Stimulated activated CD4-positive, alpha-beta T cell treated with anti-CD3 and anti-CD28 coated beads, Interleukin-15, amount 100 ng/mL, for 48 hours (primary cell): ENCODE measurements around the gene C16orf86.

ENCODE experiments used
- DNase-seq, 2 donors: peaks; one replicate each; pipeline ENCODE4 v3.0.0-alpha.2; 2020; ENCODE audit warnings: low read depth in 2 of 2

The C16orf86 gene

DNA sequence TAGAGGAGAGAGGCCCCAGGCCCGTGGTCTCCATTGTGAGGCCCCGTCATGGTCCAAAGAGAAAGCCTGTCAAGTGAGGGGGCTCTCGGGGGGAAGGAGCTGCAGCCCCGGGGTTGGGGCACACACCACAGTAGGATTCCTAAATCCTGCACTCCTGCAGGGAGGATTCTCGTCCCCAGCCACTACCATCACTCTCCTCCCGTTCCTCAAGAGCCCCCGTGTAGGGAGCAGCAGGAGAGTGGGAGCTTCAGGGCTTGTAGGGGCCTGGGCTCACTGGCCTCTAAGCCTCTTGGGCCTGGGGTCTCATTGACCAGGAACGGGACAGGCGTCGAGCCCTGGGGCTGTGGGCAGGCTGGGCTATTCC, 821 bp downstream of the C16orf86 start:
- DNase-seq: no peak

- peak; percentile 77 to 80 for DNase-seq
Observed at GRCh38 chr16:67667817-67668494, 1.3 kb downstream of the C16orf86 start.

- DNase-seq: no peak
Observed at GRCh38 chr16:67668495-67669157, 2.0 kb downstream of the C16orf86 start.

- DNase-seq: no peak
Observed at GRCh38 chr16:67669499-67670101, 3.0 kb downstream of the C16orf86 start.

DNA sequence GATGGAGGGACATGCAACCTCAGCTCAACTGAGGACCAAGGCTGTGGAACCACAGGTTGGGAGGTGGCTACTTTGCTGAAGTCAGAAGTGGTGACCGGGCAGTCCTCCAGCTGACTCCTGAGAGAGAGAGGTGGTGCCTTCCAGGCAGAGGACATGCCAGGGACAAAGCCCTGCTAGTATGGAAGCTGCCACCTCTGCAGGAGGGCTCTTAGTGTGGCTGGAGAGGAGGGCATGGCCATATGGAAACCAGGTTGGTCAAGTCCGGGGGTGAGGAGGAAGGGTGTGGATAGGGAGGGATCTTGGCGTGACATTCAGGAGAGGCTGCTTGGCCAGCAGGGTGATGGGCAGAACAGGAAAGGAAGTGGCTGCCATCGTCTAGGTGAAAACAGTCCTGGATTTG, 5.7 kb downstream of the C16orf86 start:
- no peak for DNase-seq

DNA sequence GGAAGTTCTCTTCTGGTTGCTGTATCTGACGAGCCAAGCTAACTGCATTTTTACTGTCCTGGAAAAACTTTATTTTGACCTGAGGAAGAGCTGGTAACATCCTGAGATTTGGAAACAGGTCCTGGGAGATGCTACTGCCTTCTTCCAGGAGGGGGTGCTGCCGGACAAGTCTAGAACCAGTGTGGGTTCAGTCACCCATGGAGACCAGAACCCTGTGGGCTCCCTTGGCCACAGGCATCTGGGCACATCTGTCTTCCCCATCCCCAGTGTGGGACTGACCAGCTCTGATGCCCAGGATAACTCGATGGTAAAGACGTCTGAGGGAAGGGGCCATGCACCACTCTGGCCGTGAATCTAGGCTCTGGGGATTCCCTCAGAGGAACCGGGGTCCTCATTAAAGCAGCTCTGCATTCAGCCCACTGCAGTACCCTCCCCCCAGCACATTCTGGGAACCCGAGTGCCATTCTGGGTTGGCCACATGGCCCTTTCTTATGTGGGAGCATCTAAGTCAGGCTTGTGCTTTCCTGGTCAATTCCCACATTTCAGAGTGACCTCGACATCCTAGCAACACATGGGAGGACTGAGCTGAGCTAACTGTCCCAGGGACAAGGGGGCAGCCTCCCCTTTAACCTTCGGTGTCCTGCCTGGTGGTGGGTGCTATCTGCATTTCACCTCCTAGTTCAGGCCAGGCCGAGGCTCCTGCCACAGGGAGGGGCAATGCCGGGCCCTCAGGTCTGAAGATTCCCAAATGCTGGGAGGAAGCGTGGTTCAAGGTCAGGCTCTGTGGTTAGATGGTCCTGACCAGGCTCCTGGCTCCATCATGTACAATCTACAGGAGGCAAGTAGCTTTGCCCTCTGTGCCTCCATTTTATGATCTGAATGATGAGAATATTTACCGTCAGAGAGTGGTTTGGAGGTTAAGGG, 6.4 kb downstream of the C16orf86 start:
- peak in 1 of 2 donors; percentile 43 for DNase-seq

DNA sequence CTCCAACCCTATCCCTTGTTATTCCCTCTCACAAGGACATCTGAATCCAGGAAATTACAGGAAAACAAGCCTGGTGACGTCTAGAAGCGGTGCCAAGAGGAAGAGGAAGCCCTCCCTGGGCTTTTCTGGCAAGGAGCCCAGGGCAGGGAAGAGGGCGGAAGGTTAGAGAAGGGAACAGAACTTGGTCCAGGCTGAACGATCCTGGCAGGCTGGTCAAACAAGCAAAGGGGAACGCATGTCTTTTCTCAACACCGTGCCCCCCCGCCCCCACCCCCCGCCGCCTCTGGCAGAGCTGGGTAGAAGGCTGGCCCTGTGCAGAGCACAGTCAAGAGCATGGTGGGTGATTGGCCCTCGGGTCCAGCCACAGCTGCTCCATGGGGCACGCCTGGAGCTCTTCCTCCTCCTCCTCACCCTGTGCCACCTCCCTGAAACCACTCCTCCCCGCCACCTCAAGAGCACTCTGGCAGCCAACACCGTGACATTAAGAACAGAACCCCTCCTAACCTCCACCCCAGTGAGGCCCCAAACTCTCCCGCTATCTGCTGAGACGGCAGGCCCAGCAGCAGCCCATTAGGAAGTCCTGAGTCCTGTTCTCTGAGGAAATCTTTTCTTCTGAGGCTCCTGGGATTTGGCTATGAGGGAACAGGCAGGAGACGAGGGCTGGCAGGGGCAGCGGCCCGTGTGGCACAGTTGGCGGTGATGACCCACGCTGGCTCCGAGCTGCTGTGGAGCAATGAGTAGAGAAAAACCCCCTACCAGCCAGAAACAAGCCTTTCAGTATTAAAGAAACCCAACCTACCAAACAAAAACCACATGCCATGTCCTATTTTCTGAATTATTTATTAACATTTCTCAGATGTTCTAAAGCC, 7.3 kb downstream of the C16orf86 start:
- DNase-seq: no peak

GRCh38 chr16:67674851-67675578, 8.4 kb downstream of the C16orf86 start:
- no peak for DNase-seq

- no peak for DNase-seq
Observed at GRCh38 chr16:67675579-67675935, 8.9 kb downstream of the C16orf86 start.

DNA sequence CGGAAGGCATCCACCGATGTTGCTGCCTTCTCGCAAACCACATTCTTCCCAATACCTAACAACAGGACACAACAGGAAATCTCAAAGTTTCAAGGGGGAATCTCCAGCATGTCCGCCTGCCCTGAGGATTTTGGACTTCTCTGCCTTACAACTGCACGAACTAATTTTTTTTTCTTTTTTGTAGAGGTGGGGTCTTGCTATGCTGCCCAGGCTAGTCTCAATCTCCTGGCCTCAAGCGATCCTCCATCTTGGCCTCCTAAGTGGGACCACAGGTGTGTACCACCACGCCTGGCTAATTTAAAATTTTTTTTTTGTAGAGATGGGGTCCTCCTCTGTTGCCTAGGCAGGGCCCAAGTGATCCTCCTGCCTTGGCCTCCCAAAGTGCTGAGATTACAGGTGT, 9.4 kb downstream of the C16orf86 start:
- DNase-seq: no peak

DNA sequence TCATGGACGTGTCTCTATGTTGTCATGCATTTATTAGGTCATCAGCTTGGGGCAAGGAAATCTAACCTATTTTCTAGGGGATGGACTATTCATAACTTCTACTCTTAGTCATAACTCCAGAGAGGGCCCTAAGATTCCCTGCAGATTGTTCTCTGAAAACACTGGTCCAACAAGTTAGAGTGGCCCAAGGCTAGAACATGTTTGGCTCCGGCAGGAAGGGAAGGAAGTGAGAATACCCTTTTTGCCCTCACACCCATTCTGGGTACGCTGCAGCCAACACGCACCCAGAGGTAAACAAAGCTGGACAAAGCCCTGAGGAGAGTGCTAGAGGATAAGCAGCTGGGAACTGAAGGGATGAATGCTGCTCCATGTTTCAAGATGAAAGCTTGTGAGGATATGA, 9.9 kb downstream of the C16orf86 start:
- DNase-seq: no peak

GRCh38 chr16:67676939-67677338, 10.3 kb downstream of the C16orf86 start:
- DNase-seq: no peak

DNA sequence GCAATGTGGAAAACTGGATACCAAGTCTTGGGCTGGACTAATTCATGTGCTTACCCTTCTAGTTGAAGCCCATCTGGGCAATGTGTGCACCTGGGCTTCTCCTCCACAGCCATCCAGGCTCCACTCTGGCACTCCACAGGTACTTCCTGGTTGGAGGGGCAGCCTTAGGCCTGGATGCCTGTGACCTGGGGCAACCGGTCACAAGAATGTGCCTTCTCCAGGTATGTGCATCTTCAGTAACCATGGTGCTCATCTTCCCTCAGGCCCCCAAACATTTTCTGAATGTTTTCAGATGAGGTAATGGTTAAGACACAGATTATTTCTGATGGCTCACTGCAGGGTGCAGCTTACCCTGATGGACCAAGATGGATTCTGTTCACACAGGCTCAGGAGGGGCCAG, 11.1 kb downstream of the C16orf86 start:
- no peak for DNase-seq

DNA sequence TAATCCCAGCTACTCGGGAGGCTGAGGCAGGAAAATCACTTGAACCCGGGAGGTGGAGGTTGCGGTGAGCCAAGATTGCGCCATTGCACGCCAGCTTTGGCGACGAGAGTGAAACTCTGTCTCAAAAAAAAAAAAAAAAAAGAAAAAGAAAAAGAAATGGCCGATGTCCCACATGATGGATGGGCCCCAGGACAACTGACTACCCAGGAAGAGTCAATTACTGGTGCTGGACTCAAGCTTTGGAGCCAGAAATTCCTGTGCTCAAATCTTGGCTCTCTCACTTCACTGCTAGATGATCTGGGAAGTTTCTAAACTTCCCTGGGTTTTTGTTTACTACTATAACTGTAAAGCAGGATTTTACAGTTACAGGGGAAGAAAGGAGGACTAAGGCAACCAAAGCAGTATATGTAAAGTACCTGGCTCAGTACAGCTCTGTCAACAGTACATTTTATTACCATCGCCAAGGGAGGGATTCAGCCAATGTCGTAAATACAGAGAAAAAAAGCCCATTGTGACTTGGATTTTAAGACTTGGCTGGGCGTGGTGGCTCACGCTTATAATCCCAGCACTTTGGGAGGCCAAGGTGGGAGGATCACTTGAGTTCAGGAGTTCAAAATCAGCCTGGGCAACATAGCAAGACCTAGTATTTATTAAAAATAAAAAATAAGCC, 11.9 kb downstream of the C16orf86 start:
- no peak for DNase-seq

DNA sequence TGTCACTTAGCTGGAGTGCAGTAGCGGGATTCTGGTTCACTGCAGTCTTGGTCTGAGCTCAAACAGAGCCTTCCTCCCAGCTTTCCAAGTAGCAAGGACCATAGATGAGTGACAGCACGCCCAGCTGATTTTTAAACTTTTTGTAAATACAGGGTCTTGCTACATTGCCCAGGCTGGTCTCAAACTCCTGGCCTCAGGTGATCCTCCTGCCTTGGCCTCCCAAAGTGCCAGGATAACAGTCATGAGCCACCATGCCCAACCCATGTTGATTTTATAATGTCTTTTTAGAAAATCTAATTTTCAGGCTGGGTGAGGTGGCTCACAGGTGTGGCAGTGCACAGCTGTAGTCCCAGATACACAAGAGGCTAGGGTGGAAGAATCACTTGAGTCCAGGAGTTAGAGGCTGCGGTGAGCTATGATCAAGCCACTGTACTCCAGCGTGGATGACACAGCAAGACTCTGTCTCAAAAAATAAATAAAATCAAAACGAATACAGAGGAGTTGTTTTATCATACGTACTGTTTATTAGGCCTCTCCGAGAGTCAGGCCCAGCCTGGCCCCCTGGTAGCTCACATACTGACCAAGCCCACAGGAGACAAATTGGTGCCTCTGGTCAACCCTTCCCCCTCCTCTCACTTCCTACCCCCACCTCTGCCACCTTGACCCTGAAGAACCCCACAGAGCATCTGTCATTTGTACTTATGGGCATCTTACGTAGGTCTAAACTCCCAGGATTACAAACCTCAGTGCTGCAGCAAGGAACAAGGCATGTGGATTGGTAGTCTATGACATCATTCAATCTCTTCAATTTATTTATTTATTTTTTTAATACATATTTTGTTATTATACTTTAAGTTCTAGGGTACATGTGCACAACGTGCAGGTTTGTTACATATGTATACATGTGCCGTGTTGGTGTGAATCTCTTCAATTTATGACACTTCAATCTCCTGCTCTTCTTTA, 13.6 kb downstream of the C16orf86 start:
- no peak for DNase-seq

- no peak for DNase-seq
Observed at GRCh38 chr16:67683767-67684166, 17.2 kb downstream of the C16orf86 start.

DNA sequence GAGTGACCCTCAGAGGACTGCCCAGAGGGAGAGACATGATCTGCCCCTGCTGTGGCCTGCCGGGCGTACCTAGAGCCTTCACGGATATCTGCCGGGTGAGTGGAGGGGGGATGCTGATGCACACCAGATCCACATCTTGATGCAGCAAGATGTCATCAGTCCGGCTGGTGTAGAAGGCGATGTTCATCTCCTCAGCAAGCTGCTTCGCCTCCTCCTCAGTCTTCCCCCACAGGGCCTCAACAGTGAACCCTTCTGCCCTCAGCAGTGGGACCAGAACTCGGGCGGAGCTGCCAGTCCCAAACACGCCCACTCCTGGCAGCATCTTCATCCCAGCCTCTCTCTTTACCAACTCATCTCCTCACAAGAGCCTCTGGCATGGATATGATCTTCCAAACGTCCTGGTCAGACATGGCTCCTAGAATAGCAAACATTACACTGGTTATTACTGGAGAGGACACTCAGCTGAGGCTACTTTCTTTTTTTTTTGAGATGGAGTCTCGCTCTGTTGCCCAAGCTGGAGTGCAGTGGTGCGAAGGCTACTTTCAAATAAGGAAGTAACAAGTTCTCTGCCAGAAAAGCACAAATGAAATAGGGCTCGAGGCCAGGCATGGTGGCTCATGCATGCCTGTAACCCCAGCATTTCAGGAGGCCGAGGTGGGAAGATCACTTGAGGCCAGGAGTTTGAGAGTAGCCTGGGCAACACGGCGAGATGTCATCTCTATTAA, 18.9 kb downstream of the C16orf86 start:
- no peak for DNase-seq
